ENCODE data around the gene SPART.

DNA sequence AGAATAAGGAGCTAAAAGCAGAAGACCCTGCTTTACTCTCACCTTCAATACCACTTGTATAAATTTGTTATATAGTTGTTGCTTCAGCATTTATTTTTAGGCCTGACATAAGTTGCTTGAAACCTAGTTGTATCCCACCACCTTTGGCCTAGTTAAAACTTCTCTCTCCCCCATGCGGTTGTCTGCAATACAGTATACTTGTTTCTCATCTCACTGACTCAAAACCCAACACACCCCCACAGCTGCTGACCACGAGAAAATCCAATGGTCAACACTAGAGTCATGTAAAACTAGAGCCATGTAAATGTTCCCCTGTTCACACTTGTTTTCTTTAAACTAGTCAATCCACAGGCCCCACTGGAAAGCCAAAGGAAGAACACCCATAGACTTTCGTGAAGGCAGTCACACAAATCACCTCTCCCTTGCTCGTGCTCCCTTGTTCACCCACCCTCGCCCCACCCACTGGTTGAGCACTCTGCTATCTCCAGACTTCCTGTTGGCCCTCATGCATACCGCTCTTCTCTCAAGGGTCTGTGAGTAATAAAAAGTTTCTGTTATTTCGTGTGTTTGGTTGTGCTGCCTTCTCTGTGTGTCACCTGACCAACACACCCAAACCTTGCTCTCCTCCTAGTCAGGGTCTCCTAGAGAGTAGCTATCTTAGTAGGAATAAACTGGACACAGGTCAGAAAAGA lies 35.6 kb downstream of the SPART start:
- TF ChIP-seq POLR2A (IDR thresholded peaks at IDR 0.05; ENCODE audit: low read depth) (no peak), EP300 (IDR thresholded peaks at IDR 0.05) (no peak)
- TF ChIP-seq, protein P1, sequence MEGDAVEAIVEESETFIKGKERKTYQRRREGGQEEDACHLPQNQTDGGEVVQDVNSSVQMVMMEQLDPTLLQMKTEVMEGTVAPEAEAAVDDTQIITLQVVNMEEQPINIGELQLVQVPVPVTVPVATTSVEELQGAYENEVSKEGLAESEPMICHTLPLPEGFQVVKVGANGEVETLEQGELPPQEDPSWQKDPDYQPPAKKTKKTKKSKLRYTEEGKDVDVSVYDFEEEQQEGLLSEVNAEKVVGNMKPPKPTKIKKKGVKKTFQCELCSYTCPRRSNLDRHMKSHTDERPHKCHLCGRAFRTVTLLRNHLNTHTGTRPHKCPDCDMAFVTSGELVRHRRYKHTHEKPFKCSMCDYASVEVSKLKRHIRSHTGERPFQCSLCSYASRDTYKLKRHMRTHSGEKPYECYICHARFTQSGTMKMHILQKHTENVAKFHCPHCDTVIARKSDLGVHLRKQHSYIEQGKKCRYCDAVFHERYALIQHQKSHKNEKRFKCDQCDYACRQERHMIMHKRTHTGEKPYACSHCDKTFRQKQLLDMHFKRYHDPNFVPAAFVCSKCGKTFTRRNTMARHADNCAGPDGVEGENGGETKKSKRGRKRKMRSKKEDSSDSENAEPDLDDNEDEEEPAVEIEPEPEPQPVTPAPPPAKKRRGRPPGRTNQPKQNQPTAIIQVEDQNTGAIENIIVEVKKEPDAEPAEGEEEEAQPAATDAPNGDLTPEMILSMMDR (IDR thresholded peaks at IDR 0.05): no peak
